Measurements from ENCODE around the gene PRKAB1.
A peak's percentile ranks its signal among the peaks of the same experiment; 100 is the strongest.
"Not testable (repeated sequence)": the region's sequence is repeated elsewhere in the genome, so short reads cannot be mapped to it uniquely, and the experiment has no call there.

PRKAB1 gene, protein sequence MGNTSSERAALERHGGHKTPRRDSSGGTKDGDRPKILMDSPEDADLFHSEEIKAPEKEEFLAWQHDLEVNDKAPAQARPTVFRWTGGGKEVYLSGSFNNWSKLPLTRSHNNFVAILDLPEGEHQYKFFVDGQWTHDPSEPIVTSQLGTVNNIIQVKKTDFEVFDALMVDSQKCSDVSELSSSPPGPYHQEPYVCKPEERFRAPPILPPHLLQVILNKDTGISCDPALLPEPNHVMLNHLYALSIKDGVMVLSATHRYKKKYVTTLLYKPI

GRCh38 chr12:119667577-119668323, at the start of gene PRKAB1:
Gene PRKAB1, plus strand, starts transcription at chr12:119668133. Its CDS starts 112 bp downstream, at chr12:119668245.
- TF ChIP-seq, protein P1, sequence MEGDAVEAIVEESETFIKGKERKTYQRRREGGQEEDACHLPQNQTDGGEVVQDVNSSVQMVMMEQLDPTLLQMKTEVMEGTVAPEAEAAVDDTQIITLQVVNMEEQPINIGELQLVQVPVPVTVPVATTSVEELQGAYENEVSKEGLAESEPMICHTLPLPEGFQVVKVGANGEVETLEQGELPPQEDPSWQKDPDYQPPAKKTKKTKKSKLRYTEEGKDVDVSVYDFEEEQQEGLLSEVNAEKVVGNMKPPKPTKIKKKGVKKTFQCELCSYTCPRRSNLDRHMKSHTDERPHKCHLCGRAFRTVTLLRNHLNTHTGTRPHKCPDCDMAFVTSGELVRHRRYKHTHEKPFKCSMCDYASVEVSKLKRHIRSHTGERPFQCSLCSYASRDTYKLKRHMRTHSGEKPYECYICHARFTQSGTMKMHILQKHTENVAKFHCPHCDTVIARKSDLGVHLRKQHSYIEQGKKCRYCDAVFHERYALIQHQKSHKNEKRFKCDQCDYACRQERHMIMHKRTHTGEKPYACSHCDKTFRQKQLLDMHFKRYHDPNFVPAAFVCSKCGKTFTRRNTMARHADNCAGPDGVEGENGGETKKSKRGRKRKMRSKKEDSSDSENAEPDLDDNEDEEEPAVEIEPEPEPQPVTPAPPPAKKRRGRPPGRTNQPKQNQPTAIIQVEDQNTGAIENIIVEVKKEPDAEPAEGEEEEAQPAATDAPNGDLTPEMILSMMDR (IDR thresholded peaks at IDR 0.05; ENCODE audit: low read depth, low read length) = peak; percentile 85
- H3K4me3 ChIP-seq (ENCODE audit: low read depth, low read length) = peak within 1 kb of the TSS; percentile 99
- in situ Hi-C loops (cut with HindIII; ENCODE audit: low sequenced_read_pairs) = no loop called here
- peak; percentile 98 for DNase-seq (ENCODE audit: low read depth, low spot score)

DNA sequence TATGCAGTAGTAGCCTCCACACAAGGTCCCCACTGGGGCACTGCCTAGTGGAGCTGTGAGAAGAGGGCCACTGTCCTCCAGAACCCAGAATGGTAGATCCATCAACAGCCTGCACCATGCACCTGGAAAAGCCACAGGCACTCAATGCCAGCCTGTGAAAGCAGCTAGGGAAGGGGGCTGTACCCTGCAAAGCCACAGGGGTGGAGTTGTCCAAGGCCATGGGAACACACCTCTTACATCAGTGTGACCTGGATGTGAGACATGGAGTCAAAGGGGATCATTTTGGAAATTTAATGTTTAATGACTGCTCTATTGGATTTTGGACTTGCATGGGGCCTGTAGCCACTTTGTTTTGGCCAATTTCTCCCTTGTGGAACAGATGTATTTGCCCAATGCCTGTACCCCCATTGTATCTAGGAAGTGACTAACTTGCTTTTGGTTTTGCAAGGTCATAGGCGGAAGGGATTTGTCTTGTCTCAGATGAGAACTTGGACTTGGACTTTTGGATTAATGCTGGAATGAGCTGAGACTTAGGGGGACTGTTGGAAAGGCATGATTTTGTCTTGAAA, 49.5 kb upstream of the PRKAB1 start:
- H3K4me3 ChIP-seq (ENCODE audit: low read depth, low read length); in situ Hi-C loops (cut with HindIII; ENCODE audit: low sequenced_read_pairs); DNase-seq (ENCODE audit: low read depth, low spot score): not testable (repeated sequence)

DNA sequence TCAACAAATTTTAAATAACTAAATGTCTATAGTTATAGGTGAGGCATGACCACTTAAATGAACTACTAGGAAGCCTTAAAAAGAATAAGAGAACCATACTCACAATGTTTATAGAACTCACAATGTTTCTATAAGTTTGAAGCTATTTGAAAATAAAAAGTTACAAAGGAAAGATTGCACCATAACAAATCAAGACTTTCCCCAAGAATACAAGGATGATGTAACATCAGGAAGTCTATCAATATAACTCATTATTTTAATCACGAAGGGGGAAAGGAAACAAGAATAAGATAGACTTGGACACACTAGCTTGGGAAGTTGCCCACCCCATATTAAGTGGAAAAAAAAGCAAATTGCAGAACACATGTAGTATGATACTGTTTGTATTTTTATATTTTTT, 47.4 kb upstream of the PRKAB1 start:
- no peak overlapping the region for H3K4me3 ChIP-seq (ENCODE audit: low read depth, low read length)
- no peak for DNase-seq (ENCODE audit: low read depth, low spot score)
- in situ Hi-C loops (cut with HindIII; ENCODE audit: low sequenced_read_pairs) = no loop called here
- TF ChIP-seq, protein P1 (IDR thresholded peaks at IDR 0.05; ENCODE audit: low read depth, low read length) = no peak

- no peak overlapping the region for H3K4me3 ChIP-seq (ENCODE audit: low read depth, low read length)
- peak; percentile 3 for DNase-seq (ENCODE audit: low read depth, low spot score)
- in situ Hi-C loops (cut with HindIII; ENCODE audit: low sequenced_read_pairs) = no loop called here
- TF ChIP-seq, protein P1 (IDR thresholded peaks at IDR 0.05; ENCODE audit: low read depth, low read length) = no peak
Observed at GRCh38 chr12:119621878-119622277, 46.1 kb upstream of the PRKAB1 start.

DNA sequence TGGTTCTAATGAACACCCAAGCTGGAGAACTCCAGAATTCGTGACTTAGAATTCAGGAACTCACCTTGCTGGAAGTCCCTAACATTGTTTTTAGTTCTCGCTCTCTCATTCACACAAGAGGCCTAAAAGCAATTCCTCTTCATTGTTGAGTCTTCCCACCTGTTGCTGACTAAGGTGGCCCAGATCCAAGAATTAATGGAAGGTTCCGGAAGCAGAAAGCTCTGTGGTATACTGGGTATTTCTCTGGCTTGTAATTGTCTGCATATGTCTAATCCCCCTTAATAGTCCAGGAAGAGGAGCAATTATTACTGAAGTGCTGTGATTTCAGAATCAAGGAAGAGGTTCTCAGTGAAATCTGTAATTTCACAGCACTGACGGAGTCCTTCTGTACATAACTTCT, 43.0 kb upstream of the PRKAB1 start:
- in situ Hi-C loops (cut with HindIII; ENCODE audit: low sequenced_read_pairs) = no loop called here
- DNase-seq (ENCODE audit: low read depth, low spot score) = peak; percentile 14
- TF ChIP-seq, protein P1 (IDR thresholded peaks at IDR 0.05; ENCODE audit: low read depth, low read length) = no peak
- no peak overlapping the region for H3K4me3 ChIP-seq (ENCODE audit: low read depth, low read length)

DNA sequence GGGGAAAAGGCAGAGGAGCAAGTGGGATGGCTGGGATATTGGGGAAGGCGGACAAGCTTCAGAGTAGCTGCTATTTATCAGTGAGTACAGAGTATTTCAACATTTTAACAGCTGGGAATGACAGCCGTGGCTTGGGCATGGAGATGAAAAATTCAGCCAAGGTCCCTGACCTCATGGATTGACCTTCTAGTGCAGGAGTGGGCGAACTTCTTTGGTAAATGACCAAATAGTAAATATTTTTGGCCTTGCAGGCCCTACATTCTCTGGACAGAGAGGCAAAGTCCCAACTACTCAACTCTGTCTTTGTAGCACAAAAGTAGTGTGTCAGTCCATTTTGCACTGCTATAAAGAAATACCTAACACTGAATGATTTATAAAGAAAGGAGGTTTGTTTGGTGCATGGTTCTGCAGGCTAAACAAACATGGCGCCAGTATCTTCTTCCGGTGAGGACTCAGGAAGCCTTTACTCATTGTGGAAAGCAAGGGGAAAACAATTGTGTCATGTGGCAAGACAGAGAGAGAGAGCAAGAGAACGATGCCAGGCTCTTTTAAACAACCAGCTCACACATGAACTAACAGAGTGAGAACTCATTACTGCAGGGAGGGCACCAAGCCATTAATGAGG, 40.8 kb upstream of the PRKAB1 start:
- DNase-seq (ENCODE audit: low read depth, low spot score) = no peak
- TF ChIP-seq, protein P1 (IDR thresholded peaks at IDR 0.05; ENCODE audit: low read depth, low read length) = no peak
- no peak overlapping the region for H3K4me3 ChIP-seq (ENCODE audit: low read depth, low read length)
- in situ Hi-C loops (cut with HindIII; ENCODE audit: low sequenced_read_pairs) = no loop called here

All from astrocyte of the spinal cord (primary cell).